ENCODE measurements around the gene TSPAN2. TPM values are rescaled to one million over a fixed set of nuclear protein-coding genes. Genes with fewer than 3 reads are reported as not detected.

The TSPAN2 gene
- total RNA-seq, 1 experiment from 2014 or later, result 26.5 TPM

DNA sequence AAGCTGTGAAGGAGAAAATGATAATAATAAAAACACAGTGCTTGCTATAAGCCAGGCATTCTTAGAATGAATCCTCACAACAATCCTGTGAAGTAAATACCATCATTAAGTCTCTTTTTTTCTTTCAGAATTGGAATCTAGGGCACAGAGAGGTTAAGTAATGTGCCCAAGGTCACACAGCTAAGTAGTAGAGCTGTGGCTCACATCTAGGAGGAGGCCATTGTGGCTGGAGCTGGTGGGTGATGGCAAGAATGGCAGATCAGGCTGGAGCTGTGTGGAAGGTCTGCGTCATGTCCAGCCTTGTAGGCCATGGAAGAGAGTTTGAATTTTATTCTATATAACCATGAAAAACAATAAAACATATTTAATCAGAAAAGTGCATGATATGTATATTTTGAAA is 38.2 kb upstream of the TSPAN2 start:
- Histone ChIP-seq H3K4me3 (no peak overlapping the region), H3K27me3 (ENCODE audit: insufficient read depth, low read depth) (no peaks in the 10 kb centered on the region), H4K20me1 (ENCODE audit: insufficient read depth) (no peaks in the 10 kb centered on the region), H3F3A (ENCODE audit: insufficient read depth, low read depth) (0 out of 2 replicates have a peak, but pooled peaks cover 5% of the 10 kb centered on the region), H3K4me1 (replicated peaks; ENCODE audit: insufficient read depth) (no peaks in the 10 kb centered on the region), H3K9me2 (ENCODE audit: insufficient read depth) (no peaks in the 10 kb centered on the region), H2AFZ (no peak overlapping the region), H3K9me3 (ENCODE audit: insufficient read depth, low read depth) (peaks cover 10% of the 10 kb centered on the region), H3K36me3 (ENCODE audit: low read depth) (no peaks in the 10 kb centered on the region), H3K27ac (no peak overlapping the region), H3K79me2 (ENCODE audit: low read depth) (no peaks in the 10 kb centered on the region), H3K4me2 (no peak overlapping the region)
- ChIA-PET CTCF (no interaction called here), POLR2A (ENCODE audit: unreplicated experiment) (no interaction called here)
- no TSS peak for BruUV-seq (replicated peaks)
- no peak for DNase-seq
- TF ChIP-seq CTCF (conservative IDR thresholded peaks at IDR 0.05) (no peak), EZH2 (IDR thresholded peaks at IDR 0.05; ENCODE audit: low read depth) (no peak)
- intact Hi-C loops (cut with micrococcal nuclease; ENCODE audit: unreplicated experiment), result no loop called here

- Histone ChIP-seq H3K27ac (no peak overlapping the region), H3K4me2 (no peak overlapping the region), H3K4me3 (no peak overlapping the region), H3K9me3 (ENCODE audit: insufficient read depth, low read depth) (peaks cover 14% of the 10 kb centered on the region), H3K79me2 (ENCODE audit: low read depth) (no peaks in the 10 kb centered on the region), H2AFZ (no peak overlapping the region), H3K36me3 (ENCODE audit: low read depth) (no peaks in the 10 kb centered on the region), H4K20me1 (ENCODE audit: insufficient read depth) (no peaks in the 10 kb centered on the region), H3K27me3 (ENCODE audit: insufficient read depth, low read depth) (no peaks in the 10 kb centered on the region), H3K4me1 (replicated peaks; ENCODE audit: insufficient read depth) (no peaks in the 10 kb centered on the region), H3K9me2 (ENCODE audit: insufficient read depth) (no peaks in the 10 kb centered on the region), H3F3A (ENCODE audit: insufficient read depth, low read depth) (0 out of 2 replicates have a peak, but pooled peaks cover 5% of the 10 kb centered on the region)
- ChIA-PET POLR2A (ENCODE audit: unreplicated experiment) (no interaction called here), CTCF (no interaction called here)
- TF ChIP-seq CTCF (conservative IDR thresholded peaks at IDR 0.05) (no peak), EZH2 (IDR thresholded peaks at IDR 0.05; ENCODE audit: low read depth) (no peak)
- intact Hi-C loops (cut with micrococcal nuclease; ENCODE audit: unreplicated experiment), result no loop called here
- no TSS peak for BruUV-seq (replicated peaks)
- no peak for DNase-seq
These were observed 37.2 kb upstream of the TSPAN2 start for GRCh38 chr1:115126516-115126915.

DNA sequence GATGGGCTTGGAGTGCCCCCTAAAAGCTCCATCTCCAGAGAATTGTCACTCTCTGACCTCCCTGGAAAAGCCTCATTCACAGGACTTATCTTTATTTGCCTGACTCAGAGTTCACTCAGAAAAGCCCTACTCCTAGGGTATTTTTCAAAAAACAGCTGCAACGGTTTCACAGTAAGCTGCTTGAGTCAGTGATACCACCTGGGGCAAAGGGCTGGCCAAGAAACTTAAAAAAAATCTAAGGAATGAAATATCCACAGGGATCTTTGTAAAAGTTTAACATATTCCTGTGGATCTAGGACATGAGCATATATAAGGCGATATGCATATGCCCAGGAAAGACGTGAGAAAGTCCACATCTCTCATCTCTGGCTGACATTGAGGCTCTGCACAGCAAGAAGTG is 33.8 kb upstream of the TSPAN2 start:
- DNase-seq, result no peak
- H3F3A ChIP-seq (ENCODE audit: insufficient read depth, low read depth), result peaks cover 9% of the 10 kb centered on the region; the same call in 1 of the 2 replicates
- H2AFZ ChIP-seq, result no peak overlapping the region
- intact Hi-C loops (cut with micrococcal nuclease; ENCODE audit: unreplicated experiment), result no loop called here
- peaks cover 9% of the 10 kb centered on the region for H3K4me1 ChIP-seq (replicated peaks; ENCODE audit: insufficient read depth)
- no peaks in the 10 kb centered on the region for H3K27me3 ChIP-seq (ENCODE audit: insufficient read depth, low read depth)
- peaks cover 43% of the 10 kb centered on the region for H3K9me3 ChIP-seq (ENCODE audit: insufficient read depth, low read depth)
- POLR2A ChIA-PET (ENCODE audit: unreplicated experiment), result no interaction called here
- H3K9me2 ChIP-seq (ENCODE audit: insufficient read depth), result no peaks in the 10 kb centered on the region
- no peaks in the 10 kb centered on the region for H4K20me1 ChIP-seq (ENCODE audit: insufficient read depth)
- CTCF ChIA-PET, result no interaction called here
- H3K36me3 ChIP-seq (ENCODE audit: low read depth), result no peaks in the 10 kb centered on the region
- no peak for TF ChIP-seq CTCF (conservative IDR thresholded peaks at IDR 0.05)
- TF ChIP-seq EZH2 (IDR thresholded peaks at IDR 0.05; ENCODE audit: low read depth), result no peak
- no peaks in the 10 kb centered on the region for H3K79me2 ChIP-seq (ENCODE audit: low read depth)
- H3K4me2 ChIP-seq, result no peak overlapping the region
- H3K4me3 ChIP-seq, result no peak overlapping the region
- no TSS peak for BruUV-seq (replicated peaks)
- H3K27ac ChIP-seq, result no peak overlapping the region

Measured in PC-9 (cell line).